ENCODE data around the gene JAM3.

The JAM3 gene

GRCh38 chr11:134149371-134149770 lies 80.5 kb downstream of the JAM3 start:
- WGBS = 98% methylated on average over 16 of the region's 16 CpGs
- Histone ChIP-seq H3K18ac (ENCODE audit: low read depth in 1 of 2, low read length in 2 of 2) (no peak overlapping the region), H3K9ac (ENCODE audit: low read length) (no peak overlapping the region)

GRCh38 chr11:134150195-134150903 lies 81.5 kb downstream of the JAM3 start:
- Histone ChIP-seq H3K4me2 (ENCODE audit: low read length, poor library complexity, severe bottlenecking) (no peak overlapping the region), H2BK5ac (ENCODE audit: low read depth, low read length, poor library complexity, severe bottlenecking) (no peak overlapping the region), H2BK120ac (ENCODE audit: low read depth, low read length) (no peak overlapping the region), H4K8ac (ENCODE audit: low read length) (no peak overlapping the region), H3K9ac (ENCODE audit: low read length) (no peak overlapping the region), H3K79me1 (replicated peaks; ENCODE audit: low read length, poor library complexity, severe bottlenecking) (peaks cover 2% of the 10 kb centered on the region), H3K14ac (ENCODE audit: low read length in 2 of 2) (no peak overlapping the region), H3K4me1 (ENCODE audit: control insufficient read depth, insufficient read depth, low read depth, low read length) (peaks cover 2% of the 10 kb centered on the region), H3K18ac (ENCODE audit: low read depth in 1 of 2, low read length in 2 of 2) (no peak overlapping the region), H4K91ac (ENCODE audit: low read length) (no peak overlapping the region), H2AFZ (ENCODE audit: low read depth, low read length) (no peak overlapping the region), H3K9me3 (ENCODE audit: control insufficient read depth, low read length) (no peaks in the 10 kb centered on the region), H3K27me3 (ENCODE audit: control insufficient read depth in 1 of 2, insufficient read depth in 1 of 2, low read length in 2 of 2) (no peaks in the 10 kb centered on the region), H2BK15ac (ENCODE audit: low read depth, poor library complexity, severe bottlenecking) (no peak overlapping the region), H3K4me3 (ENCODE audit: insufficient read depth in 1 of 2, low read depth in 1 of 2, low read length in 2 of 2) (no peak overlapping the region), H2BK12ac (ENCODE audit: low read length in 2 of 2) (no peak overlapping the region), H3K23ac (ENCODE audit: low read length in 2 of 2) (no peak overlapping the region), H2AK5ac (ENCODE audit: low read length, severe bottlenecking) (no peak overlapping the region), H3K4ac (ENCODE audit: low read depth in 1 of 2, low read length in 2 of 2) (no peak overlapping the region), H3K36me3 (ENCODE audit: control insufficient read depth in 1 of 2, insufficient read depth in 2 of 2, low read depth in 1 of 2, low read length in 2 of 2) (peaks cover 55 to 82% of the 10 kb centered on the region in 2 experiments), H3K27ac (ENCODE audit: low read length, poor library complexity, severe bottlenecking) (no peak overlapping the region)
- 96% methylated on average over 12 of the region's 12 CpGs for WGBS
- no peak for DNase-seq

More at GRCh38 chr11:134149371-134149770, 80.5 kb downstream of the JAM3 start:
- H2AFZ ChIP-seq (ENCODE audit: low read depth, low read length) = no peak overlapping the region
- H2BK120ac ChIP-seq (ENCODE audit: low read depth, low read length) = no peak overlapping the region
- no peaks in the 10 kb centered on the region for H3K9me3 ChIP-seq (ENCODE audit: control insufficient read depth, low read length)
- no peak overlapping the region for H4K8ac ChIP-seq (ENCODE audit: low read length)
- no peak overlapping the region for H2BK15ac ChIP-seq (ENCODE audit: low read depth, poor library complexity, severe bottlenecking)
- no peak overlapping the region for H2BK12ac ChIP-seq (ENCODE audit: low read length in 2 of 2)
- H3K4me1 ChIP-seq (ENCODE audit: control insufficient read depth, insufficient read depth, low read depth, low read length) = peaks cover 2% of the 10 kb centered on the region
- H3K4me2 ChIP-seq (ENCODE audit: low read length, poor library complexity, severe bottlenecking) = no peak overlapping the region
- no peak overlapping the region for H2AK5ac ChIP-seq (ENCODE audit: low read length, severe bottlenecking)
- no peak overlapping the region for H3K27ac ChIP-seq (ENCODE audit: low read length, poor library complexity, severe bottlenecking)
- no peaks in the 10 kb centered on the region for H3K79me1 ChIP-seq (replicated peaks; ENCODE audit: low read length, poor library complexity, severe bottlenecking)
- no peak overlapping the region for H3K23ac ChIP-seq (ENCODE audit: low read length in 2 of 2)
- no peak overlapping the region for H2BK5ac ChIP-seq (ENCODE audit: low read depth, low read length, poor library complexity, severe bottlenecking)
- H3K4ac ChIP-seq (ENCODE audit: low read depth in 1 of 2, low read length in 2 of 2) = no peak overlapping the region
- H3K27me3 ChIP-seq (ENCODE audit: control insufficient read depth in 1 of 2, insufficient read depth in 1 of 2, low read length in 2 of 2) = no peaks in the 10 kb centered on the region
- no peak for DNase-seq
- no peak overlapping the region for H4K91ac ChIP-seq (ENCODE audit: low read length)
- no peak overlapping the region for H3K4me3 ChIP-seq (ENCODE audit: insufficient read depth in 1 of 2, low read depth in 1 of 2, low read length in 2 of 2)
- no peak overlapping the region for H3K14ac ChIP-seq (ENCODE audit: low read length in 2 of 2)
- H3K36me3 ChIP-seq (ENCODE audit: control insufficient read depth in 1 of 2, insufficient read depth in 2 of 2, low read depth in 1 of 2, low read length in 2 of 2) = peaks cover 54 to 85% of the 10 kb centered on the region in 2 experiments

- Histone ChIP-seq H2BK12ac (ENCODE audit: low read length in 2 of 2) (no peak overlapping the region), H2BK15ac (ENCODE audit: low read depth, poor library complexity, severe bottlenecking) (no peak overlapping the region), H3K4me3 (ENCODE audit: insufficient read depth in 1 of 2, low read depth in 1 of 2, low read length in 2 of 2) (no peak overlapping the region), H3K9ac (ENCODE audit: low read length) (no peak overlapping the region), H2BK120ac (ENCODE audit: low read depth, low read length) (no peak overlapping the region), H2AFZ (ENCODE audit: low read depth, low read length) (no peak overlapping the region), H3K4ac (ENCODE audit: low read depth in 1 of 2, low read length in 2 of 2) (no peak overlapping the region), H3K27me3 (ENCODE audit: control insufficient read depth in 1 of 2, insufficient read depth in 1 of 2, low read length in 2 of 2) (no peaks in the 10 kb centered on the region), H3K9me3 (ENCODE audit: control insufficient read depth, low read length) (no peaks in the 10 kb centered on the region), H3K4me1 (ENCODE audit: control insufficient read depth, insufficient read depth, low read depth, low read length) (peaks cover 2% of the 10 kb centered on the region), H4K8ac (ENCODE audit: low read length) (no peak overlapping the region), H3K4me2 (ENCODE audit: low read length, poor library complexity, severe bottlenecking) (no peak overlapping the region), H3K79me1 (replicated peaks; ENCODE audit: low read length, poor library complexity, severe bottlenecking) (peaks cover 2% of the 10 kb centered on the region), H2AK5ac (ENCODE audit: low read length, severe bottlenecking) (no peak overlapping the region), H2BK5ac (ENCODE audit: low read depth, low read length, poor library complexity, severe bottlenecking) (no peak overlapping the region), H3K18ac (ENCODE audit: low read depth in 1 of 2, low read length in 2 of 2) (no peak overlapping the region), H4K91ac (ENCODE audit: low read length) (no peak overlapping the region), H3K36me3 (ENCODE audit: control insufficient read depth in 1 of 2, insufficient read depth in 2 of 2, low read depth in 1 of 2, low read length in 2 of 2) (peaks cover 59 to 82% of the 10 kb centered on the region in 2 experiments), H3K27ac (ENCODE audit: low read length, poor library complexity, severe bottlenecking) (no peak overlapping the region), H3K23ac (ENCODE audit: low read length in 2 of 2) (no peak overlapping the region), H3K14ac (ENCODE audit: low read length in 2 of 2) (no peak overlapping the region)
- WGBS = 95% methylated on average over 8 of the region's 10 CpGs
- no peak for DNase-seq
Observed at GRCh38 chr11:134151083-134151747, 82.3 kb downstream of the JAM3 start.

- 95% methylated on average over 9 of the region's 9 CpGs for WGBS
- no peak overlapping the region for H2AFZ ChIP-seq (ENCODE audit: low read depth, low read length)
- H2BK15ac ChIP-seq (ENCODE audit: low read depth, poor library complexity, severe bottlenecking) = no peak overlapping the region
- no peak overlapping the region for H3K4me3 ChIP-seq (ENCODE audit: insufficient read depth in 1 of 2, low read depth in 1 of 2, low read length in 2 of 2)
- H3K27ac ChIP-seq (ENCODE audit: low read length, poor library complexity, severe bottlenecking) = no peak overlapping the region
- H2BK5ac ChIP-seq (ENCODE audit: low read depth, low read length, poor library complexity, severe bottlenecking) = no peak overlapping the region
- H3K18ac ChIP-seq (ENCODE audit: low read depth in 1 of 2, low read length in 2 of 2) = no peak overlapping the region
- H2AK5ac ChIP-seq (ENCODE audit: low read length, severe bottlenecking) = no peak overlapping the region
- H3K79me1 ChIP-seq (replicated peaks; ENCODE audit: low read length, poor library complexity, severe bottlenecking) = peaks cover 2% of the 10 kb centered on the region
- no peak overlapping the region for H2BK12ac ChIP-seq (ENCODE audit: low read length in 2 of 2)
- H3K14ac ChIP-seq (ENCODE audit: low read length in 2 of 2) = no peak overlapping the region
- H3K9ac ChIP-seq (ENCODE audit: low read length) = no peak overlapping the region
- peaks cover 65 to 89% of the 10 kb centered on the region in 2 experiments for H3K36me3 ChIP-seq (ENCODE audit: control insufficient read depth in 1 of 2, insufficient read depth in 2 of 2, low read depth in 1 of 2, low read length in 2 of 2)
- H3K9me3 ChIP-seq (ENCODE audit: control insufficient read depth, low read length) = no peaks in the 10 kb centered on the region
- no peak overlapping the region for H3K4ac ChIP-seq (ENCODE audit: low read depth in 1 of 2, low read length in 2 of 2)
- no peak overlapping the region for H4K91ac ChIP-seq (ENCODE audit: low read length)
- H3K23ac ChIP-seq (ENCODE audit: low read length in 2 of 2) = no peak overlapping the region
- H3K4me2 ChIP-seq (ENCODE audit: low read length, poor library complexity, severe bottlenecking) = no peak overlapping the region
- no peaks in the 10 kb centered on the region for H3K27me3 ChIP-seq (ENCODE audit: control insufficient read depth in 1 of 2, insufficient read depth in 1 of 2, low read length in 2 of 2)
- H3K4me1 ChIP-seq (ENCODE audit: control insufficient read depth, insufficient read depth, low read depth, low read length) = peaks cover 2% of the 10 kb centered on the region
- DNase-seq = no peak
- H4K8ac ChIP-seq (ENCODE audit: low read length) = no peak overlapping the region
- no peak overlapping the region for H2BK120ac ChIP-seq (ENCODE audit: low read depth, low read length)
Observed at GRCh38 chr11:134152696-134153095, 83.8 kb downstream of the JAM3 start.
